Neural cell (in vitro differentiated cells): ENCODE measurements around the gene TSPAN1.

Experiments used
- CTCF ChIP-seq: fragments of 450-650 bp; IDR thresholded peaks from 2 replicates; pipeline ENCODE4 v1.5.1; 2014; ENCODE audit warnings: antibody characterized with exemption, mild to moderate bottlenecking, moderate library complexity; ENCODE audit not compliant: poor library complexity, severe bottlenecking
- EP300 ChIP-seq: fragments of 450-650 bp; conservative IDR thresholded peaks from 2 replicates; pipeline ENCODE4 v1.6.1; 2014; ENCODE audit warnings: antibody characterized with exemption, mild to moderate bottlenecking, moderate library complexity; ENCODE audit not compliant: poor library complexity, severe bottlenecking
- POLR2AphosphoS5 ChIP-seq: IDR thresholded peaks from 2 replicates; pipeline ENCODE4 v1.6.1; 2012
- RAD21 ChIP-seq: fragments of 450-650 bp; conservative IDR thresholded peaks from 2 replicates; pipeline ENCODE4 v1.6.1; 2014; ENCODE audit warnings: antibody characterized with exemption, mild to moderate bottlenecking, moderate library complexity

GRCh38 chr1:46172321-46172720 lies 2.6 kb upstream of the TSPAN1 start:
- TF ChIP-seq EP300 = no peak
- no peak for TF ChIP-seq CTCF
- no peak for TF ChIP-seq RAD21
- TF ChIP-seq POLR2AphosphoS5 = no peak
